A204.1 (cell line): ENCODE results near the gene CFL2.
"Not testable (repeated sequence)": the region's sequence is repeated elsewhere in the genome, so short reads cannot be mapped to it uniquely, and the experiment has no call there.

ENCODE experiments used
- FAIRE-seq: peaks from 2 replicates; lab custom pipeline; 2012; peaks lifted over from hg19 to GRCh38; lab: Jason Lieb, UNC

The CFL2 gene

DNA sequence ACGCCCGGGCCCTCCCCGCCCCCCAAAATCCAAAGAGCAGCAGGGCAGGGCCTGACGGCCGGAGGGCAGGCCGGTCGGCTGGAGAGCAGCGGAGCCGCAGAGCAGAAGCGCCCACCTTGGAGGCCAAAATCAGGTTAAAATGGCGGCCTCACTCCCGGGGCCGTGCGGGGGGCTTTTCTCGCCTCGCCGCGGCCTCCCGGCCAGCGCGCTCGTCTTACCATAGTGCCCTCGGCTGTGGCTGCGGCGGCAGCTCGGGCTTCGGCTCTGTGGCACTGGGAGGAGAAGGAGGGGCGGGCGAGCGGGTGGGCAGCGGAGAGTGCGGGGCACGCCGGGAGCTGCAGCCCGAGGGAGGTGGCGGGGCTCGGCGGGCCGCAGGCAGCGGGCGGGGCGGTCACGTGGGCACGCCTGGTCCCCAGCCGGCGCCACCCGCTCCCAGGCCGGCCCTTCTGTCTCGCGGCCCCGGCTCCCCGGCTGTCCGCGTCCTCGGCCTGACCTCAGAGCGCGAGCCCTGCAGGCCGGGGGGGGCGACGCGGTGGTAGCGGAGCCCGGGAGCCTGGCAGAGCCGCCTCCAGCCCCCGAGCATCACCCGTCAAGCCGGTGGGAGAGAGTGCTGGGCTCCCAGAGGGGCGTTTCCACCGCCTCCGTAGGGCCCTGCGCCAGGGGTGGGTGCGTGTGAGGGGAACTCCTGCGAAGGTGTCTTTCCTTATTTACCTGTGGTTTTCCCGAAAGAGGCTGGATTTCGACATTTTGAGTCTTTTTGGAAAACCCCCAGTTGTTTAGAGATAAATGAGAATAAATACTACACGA is at the start of gene CFL2:
CFL2 (minus strand) TSS at position 274 of the 807 bp plus-strand sequence; CDS start at position 221, 53 bp downstream.
- no peak for FAIRE-seq

DNA sequence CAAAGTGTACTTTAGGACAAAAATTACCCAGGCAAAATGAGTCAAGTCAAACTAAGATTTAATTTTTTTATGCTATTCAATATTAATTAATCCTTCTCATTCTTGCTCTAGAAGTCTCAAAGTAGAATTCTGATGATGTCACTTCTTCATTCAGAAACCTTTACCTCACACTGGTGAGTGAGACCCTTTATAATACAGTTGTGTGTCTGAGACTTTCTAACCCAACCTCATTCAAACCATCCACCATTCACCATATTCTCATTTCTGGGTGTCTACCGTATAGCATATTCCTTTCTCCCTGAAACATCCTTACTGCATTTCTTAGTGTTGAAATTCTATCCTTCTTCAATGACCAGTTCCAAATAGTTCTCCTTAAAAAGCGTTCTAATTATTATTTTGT is 40.8 kb upstream of the CFL2 start:
- FAIRE-seq: no peak

GRCh38 chr14:34754687-34755086 is 40.3 kb upstream of the CFL2 start:
- peak; percentile 46 for FAIRE-seq

- no peak for FAIRE-seq
These were observed 36.3 kb upstream of the CFL2 start for GRCh38 chr14:34750670-34751069.

DNA sequence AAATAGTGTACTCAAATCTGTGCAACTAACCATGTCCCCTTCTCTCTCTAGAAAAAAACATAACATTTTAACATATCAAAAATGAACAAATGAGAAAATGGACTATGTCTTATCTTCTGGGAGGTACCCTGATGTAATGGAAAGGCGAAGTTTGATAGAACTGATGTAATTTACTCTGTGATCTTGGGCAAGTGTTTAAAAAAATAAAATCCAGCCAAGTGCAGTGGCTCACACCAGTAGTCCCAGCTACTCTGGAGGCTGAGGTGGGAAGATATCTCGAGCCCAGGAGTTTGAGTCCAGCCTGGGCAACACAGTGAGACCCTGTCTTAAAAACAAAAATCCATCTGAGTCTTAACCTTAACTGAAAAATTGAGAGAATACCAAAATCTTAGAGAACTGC is 35.8 kb upstream of the CFL2 start:
- FAIRE-seq: no peak

DNA sequence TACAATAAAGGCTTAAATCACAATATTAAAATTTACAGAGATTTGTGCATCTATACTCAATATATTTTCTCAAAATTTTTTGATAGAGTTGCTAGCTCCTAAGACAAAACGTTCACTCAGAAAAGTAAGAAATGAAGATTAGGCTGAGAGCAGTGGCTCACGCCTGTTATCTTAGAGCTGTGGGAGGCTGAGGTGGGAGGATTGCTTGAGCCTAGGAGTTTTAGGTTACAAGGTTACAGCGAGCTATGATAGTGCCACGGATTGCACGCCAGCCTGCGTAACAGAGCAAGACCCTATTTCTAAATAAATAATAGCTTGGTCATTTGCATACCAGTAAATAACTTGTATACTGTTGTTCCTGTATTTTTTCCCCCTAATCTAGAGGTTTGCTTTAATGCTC is 35.0 kb upstream of the CFL2 start:
- FAIRE-seq: no peak

DNA sequence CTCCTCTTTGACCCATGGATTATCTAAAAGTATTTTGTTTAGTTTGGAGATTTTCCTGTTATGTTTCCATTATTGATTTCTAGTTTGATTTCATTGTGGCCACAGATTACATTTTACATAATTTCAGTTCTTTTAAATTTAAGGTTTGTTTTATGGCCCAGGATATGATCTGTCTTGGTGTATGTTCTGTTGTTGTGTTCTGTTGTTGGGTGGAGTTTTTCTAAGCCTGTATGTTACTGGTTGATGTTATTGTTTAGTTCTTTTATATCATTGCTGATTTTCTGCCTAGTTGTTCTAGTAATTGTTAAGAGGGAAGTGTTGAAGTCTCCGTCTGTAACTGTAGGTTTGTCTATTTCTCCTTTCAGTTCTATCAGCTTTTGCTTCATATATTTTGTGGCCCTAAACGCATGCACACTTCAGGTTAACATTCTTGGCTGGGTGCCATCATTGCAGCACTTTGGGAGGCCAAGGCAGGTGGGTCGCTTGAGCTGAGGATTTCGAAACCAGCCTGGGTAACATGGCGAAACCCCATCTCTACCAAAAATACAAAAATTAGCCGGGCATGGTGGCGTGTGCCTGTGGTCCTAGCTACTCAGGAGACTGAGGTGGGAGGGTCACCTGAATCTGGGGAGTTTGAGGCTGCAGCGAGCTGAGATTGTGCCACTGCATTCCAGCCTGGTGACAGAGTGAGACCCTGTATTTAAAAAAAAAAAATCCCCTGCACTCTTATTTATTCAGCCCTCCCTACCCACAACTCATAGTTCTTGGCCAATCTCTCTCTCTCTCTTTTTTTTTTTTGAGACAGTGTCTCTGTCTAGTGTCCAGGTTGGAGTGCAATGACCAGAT is 28.1 kb upstream of the CFL2 start:
- no peak for FAIRE-seq

GRCh38 chr14:34741840-34742239 is 27.4 kb upstream of the CFL2 start:
- FAIRE-seq: no peak

GRCh38 chr14:34740139-34740538 is 25.7 kb upstream of the CFL2 start:
- not testable (repeated sequence) for FAIRE-seq

DNA sequence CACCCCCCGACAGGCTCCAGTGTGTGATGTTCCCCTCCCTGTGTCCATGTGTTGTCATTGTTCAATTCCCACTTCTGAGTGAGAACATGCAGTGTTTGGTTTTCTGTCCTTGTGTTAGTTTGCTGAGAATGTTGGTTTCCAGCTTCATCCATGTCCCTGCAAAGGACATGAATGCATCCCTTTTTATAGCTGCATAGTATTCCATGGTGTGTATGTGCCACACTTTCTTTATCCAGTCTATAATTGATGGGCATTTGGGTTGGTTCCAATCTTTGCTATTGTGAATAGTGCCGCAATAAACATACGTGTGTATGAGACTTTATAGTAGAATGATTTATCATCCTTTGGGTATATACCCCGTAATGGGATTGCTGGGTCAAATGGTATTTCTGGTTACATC is 22.7 kb upstream of the CFL2 start:
- FAIRE-seq: not testable (repeated sequence)

- FAIRE-seq: no peak
These were observed 18.9 kb upstream of the CFL2 start for GRCh38 chr14:34733245-34733644.

DNA sequence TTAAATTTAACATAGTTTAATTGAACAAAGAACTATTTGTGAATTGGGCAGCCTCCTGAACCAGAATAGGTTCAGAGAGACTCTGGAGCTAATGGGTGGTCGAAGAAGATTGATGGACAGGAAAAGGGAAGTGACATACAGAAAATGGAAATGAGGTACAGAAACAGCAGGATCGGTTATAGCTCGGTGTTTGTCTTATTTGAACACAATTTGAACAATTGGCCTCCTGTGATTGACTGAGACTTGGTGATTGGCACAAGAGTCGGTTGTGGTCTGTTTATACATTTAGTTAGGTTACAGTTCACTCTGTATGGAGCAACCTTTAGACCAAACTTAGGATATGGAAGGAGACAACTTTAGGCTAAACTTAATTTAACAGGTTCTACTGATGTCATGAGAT is 18.4 kb upstream of the CFL2 start:
- FAIRE-seq: no peak

GRCh38 chr14:34723867-34724266 is 9.5 kb upstream of the CFL2 start:
- no peak for FAIRE-seq

DNA sequence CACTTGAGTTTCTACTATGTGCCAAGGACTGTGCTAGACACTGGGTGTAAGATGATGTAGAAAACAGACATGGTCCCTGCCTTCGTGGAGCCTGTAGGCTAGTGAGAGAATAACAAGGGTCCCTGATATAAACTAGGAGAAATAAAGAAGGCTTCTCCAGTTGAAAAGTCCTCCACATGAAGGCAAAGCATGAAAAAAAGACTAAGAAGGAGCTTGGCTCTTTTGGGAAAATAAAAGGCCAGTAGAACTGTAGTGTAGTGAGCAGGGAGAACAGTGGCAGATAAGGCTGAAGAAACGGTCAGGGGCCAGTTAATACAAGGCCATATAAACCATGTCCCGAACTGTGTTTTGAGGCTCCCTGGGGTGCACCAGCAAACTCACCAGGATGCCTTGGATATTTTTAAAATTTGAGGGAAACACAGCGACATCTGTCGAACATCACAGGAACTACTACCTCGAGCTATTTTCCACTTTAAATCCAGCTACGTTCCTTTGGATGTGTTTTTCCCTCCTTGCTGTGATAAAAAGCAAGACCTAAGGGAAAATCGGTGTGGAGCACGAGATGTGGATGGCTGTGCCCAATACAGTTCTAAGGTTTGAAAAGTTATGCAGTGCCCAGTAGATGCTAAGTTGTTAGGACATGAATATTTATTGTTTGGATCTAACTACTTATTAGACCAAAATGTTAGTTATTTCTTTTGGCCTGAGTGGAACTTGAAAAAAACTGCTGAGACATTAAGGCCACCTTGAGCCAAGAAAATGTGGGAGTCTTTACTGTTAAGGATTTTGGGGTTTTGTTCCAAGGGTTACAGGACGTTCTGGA is 8.5 kb upstream of the CFL2 start:
- peak; percentile 91 for FAIRE-seq

DNA sequence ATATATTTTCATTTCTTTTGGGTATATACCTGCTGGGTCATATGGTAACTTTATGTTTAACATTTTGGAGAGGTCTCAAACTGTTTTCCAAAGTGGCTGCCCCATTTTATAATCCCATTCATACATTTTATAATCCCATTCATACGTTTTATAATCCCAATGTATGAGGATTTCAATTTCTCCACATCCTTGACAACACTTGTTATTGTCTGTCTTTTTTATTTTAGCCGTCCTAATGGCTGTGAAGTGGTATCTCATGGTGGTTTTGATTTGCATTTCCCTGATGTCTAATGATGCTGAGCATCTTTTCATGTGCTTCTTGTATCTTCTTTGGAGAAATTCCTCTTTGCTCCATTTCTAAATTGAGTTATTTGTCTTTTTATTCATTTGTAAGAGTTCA is 6.7 kb upstream of the CFL2 start:
- no peak for FAIRE-seq

- FAIRE-seq: no peak
These were observed 4.4 kb upstream of the CFL2 start for GRCh38 chr14:34718750-34719304.

GRCh38 chr14:34715127-34715863 is 902 bp upstream of the CFL2 start:
- no peak for FAIRE-seq

DNA sequence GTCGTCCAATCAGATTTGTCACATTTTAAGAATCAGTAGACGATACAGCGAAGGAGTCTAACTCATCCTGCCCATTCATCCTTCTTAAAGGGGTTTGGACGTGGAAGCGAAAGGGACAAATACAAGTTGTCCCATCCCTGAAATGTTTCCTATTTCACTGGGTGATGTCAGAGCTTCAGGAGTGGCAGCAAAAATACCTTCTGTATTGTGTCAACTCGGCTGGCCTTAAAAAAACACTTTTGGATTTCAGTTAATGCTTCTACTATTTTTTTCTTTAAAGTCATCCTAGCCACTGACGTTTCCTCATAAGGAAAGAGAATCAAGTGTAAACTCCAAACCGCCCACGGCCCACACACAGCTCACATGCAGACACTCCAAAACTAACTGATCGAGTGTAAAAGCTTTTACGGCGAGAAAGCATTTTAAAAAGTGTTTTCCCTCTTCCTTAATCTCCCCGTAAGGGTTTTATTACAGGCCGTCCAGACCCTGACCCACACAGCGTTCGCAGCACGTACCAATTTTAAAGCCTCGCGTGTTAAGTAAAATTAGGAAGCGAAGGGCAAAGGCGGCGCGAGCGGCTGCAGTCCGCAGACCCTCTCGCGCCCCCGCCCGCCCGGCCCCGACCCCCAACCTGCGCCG is 593 bp downstream of the CFL2 start:
- no peak for FAIRE-seq

DNA sequence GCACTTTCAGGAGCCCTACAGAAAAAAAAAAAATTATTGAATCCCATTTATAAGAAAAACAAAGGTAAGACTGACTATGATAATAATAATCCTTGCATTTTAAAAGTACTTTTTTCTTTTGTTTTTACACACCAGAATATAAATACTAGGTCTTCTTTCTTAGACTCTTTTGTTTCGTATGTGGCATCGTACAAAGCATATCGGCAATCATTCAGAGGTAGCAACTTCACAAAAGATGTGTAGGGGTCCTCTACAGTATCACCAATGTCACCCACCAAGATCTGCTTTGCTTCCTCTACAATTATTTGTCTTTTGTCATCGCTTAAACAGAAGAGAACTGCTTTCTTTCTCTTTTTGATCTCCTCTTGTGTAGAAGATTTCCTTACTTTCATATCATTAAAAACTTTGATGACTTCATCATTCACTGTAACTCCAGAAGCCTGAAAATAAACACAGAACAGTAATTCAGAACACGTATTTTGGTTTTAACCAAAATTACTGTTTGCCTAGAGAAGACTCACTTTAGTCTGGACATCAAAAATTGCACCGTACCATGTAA is 1.2 kb downstream of the CFL2 start:
- no peak for FAIRE-seq

DNA sequence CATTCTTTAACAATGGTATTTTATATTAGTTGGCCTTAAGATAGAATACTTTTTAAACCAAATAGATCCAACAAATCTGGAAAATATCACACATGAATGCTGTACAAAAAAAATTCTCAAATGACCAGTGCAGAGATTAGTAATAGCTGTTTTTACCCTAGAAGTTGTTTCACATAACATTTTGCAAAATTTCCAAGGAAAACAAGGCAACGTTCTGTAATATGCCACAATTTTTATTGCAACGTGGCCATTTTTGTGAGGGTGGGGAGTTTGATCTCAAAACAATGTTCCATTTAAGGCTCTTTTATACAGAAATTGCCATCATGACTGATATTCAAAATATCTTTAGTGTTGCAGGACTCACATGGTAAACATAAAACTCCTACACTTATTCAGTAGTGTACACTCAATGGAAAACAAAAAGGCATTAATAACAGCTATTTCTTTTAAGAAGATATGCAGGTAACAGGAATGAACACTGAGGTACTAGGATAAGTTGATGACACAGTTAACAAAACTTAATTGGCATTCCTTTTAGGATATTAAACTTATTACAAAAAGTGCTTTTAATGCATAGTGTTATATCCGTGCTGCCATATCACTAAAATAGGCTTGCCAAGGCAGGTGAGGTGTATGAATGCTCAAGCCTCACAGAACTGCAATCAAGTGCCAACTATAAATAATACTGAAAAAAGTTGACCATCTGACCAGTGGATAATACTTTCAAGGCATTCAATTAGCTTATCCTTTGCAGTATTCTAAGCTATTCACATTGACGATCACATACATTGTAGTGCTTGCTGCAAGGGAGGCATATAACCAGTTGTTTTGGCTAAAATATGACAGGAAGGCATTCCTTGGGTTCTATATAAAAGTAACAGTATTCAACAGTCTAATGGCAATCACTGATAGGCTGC is 2.3 kb downstream of the CFL2 start:
- no peak for FAIRE-seq
